Bladder microvascular endothelial cell (primary cell): ENCODE measurements around the gene KLK3. TPM values are rescaled to one million over a fixed set of nuclear protein-coding genes. Genes with fewer than 3 reads are reported as not detected.

ENCODE experiments used
- total RNA-seq: library from RNA; depleted of rRNA; stranded (reverse); fragments of >200 nt; gene quantifications from 2 replicates; pipeline ENCODE4 v1.2.3, GENCODE V29; 2014

KLK3 gene
- total RNA-seq, result 0.16 TPM in 1 of 2 replicates, not detected in the other

DNA sequence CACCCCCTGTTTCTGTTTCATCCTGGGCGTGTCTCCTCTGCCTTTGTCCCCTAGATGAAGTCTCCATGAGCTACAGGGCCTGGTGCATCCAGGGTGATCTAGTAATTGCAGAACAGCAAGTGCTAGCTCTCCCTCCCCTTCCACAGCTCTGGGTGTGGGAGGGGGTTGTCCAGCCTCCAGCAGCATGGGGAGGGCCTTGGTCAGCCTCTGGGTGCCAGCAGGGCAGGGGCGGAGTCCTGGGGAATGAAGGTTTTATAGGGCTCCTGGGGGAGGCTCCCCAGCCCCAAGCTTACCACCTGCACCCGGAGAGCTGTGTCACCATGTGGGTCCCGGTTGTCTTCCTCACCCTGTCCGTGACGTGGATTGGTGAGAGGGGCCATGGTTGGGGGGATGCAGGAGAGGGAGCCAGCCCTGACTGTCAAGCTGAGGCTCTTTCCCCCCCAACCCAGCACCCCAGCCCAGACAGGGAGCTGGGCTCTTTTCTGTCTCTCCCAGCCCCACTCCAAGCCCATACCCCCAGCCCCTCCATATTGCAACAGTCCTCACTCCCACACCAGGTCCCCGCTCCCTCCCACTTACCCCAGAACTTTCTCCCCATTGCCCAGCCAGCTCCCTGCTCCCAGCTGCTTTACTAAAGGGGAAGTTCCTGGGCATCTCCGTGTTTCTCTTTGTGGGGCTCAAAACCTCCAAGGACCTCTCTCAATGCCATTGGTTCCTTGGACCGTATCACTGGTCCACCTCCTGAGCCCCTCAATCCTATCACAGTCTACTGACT is at the start of gene KLK3:
TSS of gene KLK3 (plus strand) at position 280 of the 775 bp plus-strand sequence. CDS start at position 321, 41 bp downstream.

DNA sequence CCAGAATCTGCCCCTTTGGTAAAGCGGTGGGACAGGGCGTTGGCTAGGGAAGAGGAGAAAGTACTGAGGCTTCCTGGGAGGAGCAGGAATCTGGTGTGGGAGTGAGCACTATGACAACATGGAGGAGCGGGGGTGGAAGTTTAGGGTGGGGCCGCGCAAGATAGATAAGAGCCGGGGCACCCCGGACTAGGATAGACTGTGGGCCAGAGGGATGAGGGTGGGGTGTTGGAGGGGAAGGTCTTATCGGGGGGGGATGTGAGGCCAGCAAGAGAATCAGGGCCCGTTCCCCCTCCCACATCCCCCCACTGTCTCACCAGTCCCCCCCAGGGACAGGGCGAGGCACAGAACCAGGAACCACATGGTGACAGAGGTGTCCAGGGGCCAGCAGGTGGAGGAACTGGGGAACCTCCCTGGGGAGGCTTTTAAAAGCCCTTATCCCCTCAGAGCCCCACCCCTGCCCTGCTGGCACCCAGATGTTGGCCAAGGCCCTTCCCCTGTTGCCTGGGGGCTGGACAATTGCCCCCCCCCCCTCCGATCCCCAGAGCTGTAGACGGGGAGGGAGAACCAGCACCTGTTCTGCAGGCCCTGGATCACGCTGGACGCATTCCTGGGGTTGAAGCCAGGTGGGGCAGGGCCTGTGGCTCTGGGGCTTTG is 31.2 kb upstream of the KLK3 start, which contains the start of gene KLK1:
TSS of gene KLK1 (minus strand) at position 399 of the 654 bp plus-strand sequence. CDS start at position 360, 39 bp downstream.

DNA sequence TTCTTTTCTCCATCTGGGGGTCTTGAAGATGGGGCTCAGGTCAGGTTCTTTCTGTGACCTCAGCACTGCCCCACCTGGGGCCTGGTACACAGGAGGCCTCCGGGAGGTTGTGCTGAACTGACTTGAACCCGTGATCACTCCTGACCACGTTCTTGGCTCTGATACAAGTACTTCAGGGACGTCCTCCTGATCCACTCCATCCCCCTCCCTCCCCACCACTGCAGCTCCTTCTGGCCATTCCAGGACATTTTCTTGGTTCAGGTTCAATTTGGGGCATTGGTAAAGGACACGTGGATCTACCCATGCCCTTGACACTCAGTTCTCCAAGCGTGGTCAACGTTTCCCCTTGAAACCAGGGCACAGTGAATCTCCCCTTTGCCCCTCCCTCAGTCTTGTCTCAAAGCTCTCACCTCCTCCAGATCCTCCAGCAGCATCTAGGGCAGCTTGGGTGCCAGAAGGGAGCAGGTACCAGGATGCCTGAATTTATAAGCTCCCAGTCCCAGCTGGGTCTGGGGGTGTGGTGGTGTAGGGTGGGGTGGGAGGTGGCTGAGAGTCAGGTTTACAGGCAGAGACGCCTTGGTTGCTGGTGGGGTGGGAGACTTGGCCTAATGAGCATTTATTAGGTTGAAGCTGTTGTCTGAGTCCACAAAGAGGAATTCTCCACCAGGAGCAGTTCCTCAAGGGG is 21.5 kb upstream of the KLK3 start, which contains the start of gene KLK15:
TSS of gene KLK15 (minus strand) at position 458 of the 685 bp plus-strand sequence. CDS start 2,082 bp downstream, outside the sequence.

DNA sequence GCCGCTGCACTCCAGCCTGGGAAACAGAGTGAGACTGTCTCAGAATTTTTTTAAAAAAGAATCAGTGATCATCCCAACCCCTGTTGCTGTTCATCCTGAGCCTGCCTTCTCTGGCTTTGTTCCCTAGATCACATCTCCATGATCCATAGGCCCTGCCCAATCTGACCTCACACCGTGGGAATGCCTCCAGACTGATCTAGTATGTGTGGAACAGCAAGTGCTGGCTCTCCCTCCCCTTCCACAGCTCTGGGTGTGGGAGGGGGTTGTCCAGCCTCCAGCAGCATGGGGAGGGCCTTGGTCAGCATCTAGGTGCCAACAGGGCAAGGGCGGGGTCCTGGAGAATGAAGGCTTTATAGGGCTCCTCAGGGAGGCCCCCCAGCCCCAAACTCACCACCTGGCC is 18.3 kb downstream of the KLK3 start, which contains the start of gene KLK2:
TSS of gene KLK2 (plus strand) at position 384 of the 400 bp plus-strand sequence. CDS start 35 bp downstream, outside the sequence.

Other genes starting within 250 kb of the KLK3 start
- gene SYT3, start 215.0 kb upstream of the KLK3 start, total RNA-seq, result 0.19 TPM in 1 of 2 replicates, not detected in the other
- 0.57 and 1.1 TPM in 2 replicates for gene C19orf81, start 205.5 kb upstream of the KLK3 start, total RNA-seq
- under 0.01 and 0.19 TPM in 2 replicates for gene SHANK1, start 135.1 kb upstream of the KLK3 start, total RNA-seq
- gene CLEC11A, start 131.6 kb upstream of the KLK3 start, total RNA-seq, result 1.0 and 2.3 TPM in 2 replicates
- not detected in 2 replicates for gene GPR32, start 84.5 kb upstream of the KLK3 start, total RNA-seq
- not detected in 2 replicates for gene ACP4, start 64.5 kb upstream of the KLK3 start, total RNA-seq
- gene KLK1, start 31.1 kb upstream of the KLK3 start, total RNA-seq, result not detected in 2 replicates
- not detected in 2 replicates for gene KLK15, start 21.3 kb upstream of the KLK3 start, total RNA-seq
- gene KLK2, start 18.5 kb downstream of the KLK3 start, total RNA-seq, result not detected in 2 replicates
- not detected in 2 replicates for gene KLK4, start 56.5 kb downstream of the KLK3 start, total RNA-seq
- gene KLK5, start 98.1 kb downstream of the KLK3 start, total RNA-seq, result not detected in 2 replicates
- gene KLK6, start 114.7 kb downstream of the KLK3 start, total RNA-seq, result not detected in 2 replicates
- not detected in 2 replicates for gene KLK7, start 129.0 kb downstream of the KLK3 start, total RNA-seq
- under 0.01 TPM in 1 of 2 replicates, not detected in the other for gene KLK8, start 146.7 kb downstream of the KLK3 start, total RNA-seq
- 2.3 TPM in 1 of 2 replicates, not detected in the other for gene KLK10, start 164.8 kb downstream of the KLK3 start, total RNA-seq
- not detected in 2 replicates for gene KLK11, start 171.7 kb downstream of the KLK3 start, total RNA-seq
- gene KLK12, start 180.1 kb downstream of the KLK3 start, total RNA-seq, result not detected in 2 replicates
- not detected in 2 replicates for gene KLK13, start 210.2 kb downstream of the KLK3 start, total RNA-seq
- gene KLK14, start 228.0 kb downstream of the KLK3 start, total RNA-seq, result not detected in 2 replicates